IPS DF 6.9 (cell line): ENCODE results near the gene PTPN5.

ENCODE experiments used
- DNase-seq: peaks from one replicate; pipeline ENCODE4 v3.0.0-alpha.2; 2013; ENCODE audit warnings: low read depth, low spot score
- H3K27ac ChIP-seq: one replicate; pipeline ENCODE4 v1.5.1; 2013; ENCODE audit warnings: low read length, control low read depth
- H3K27me3 ChIP-seq: 2 replicates; pipeline ENCODE4 v1.6.1; 2013; ENCODE audit warnings: mild to moderate bottlenecking, low read length; ENCODE audit not compliant: control insufficient read depth, insufficient read depth
- H3K36me3 ChIP-seq: 2 replicates; pipeline ENCODE4 v1.6.1; 2013; ENCODE audit warnings: low read length; ENCODE audit not compliant: control insufficient read depth, insufficient read depth
- H3K4me1 ChIP-seq: 2 replicates; pipeline ENCODE4 v1.6.1; 2013; ENCODE audit warnings: low read length; ENCODE audit not compliant: control insufficient read depth, insufficient read depth
- H3K4me3 ChIP-seq: 2 replicates; pipeline ENCODE4 v1.5.1; 2013; ENCODE audit warnings: mild to moderate bottlenecking, low read length
- H3K9me3 ChIP-seq: 2 replicates; pipeline ENCODE4 v1.6.1; 2013; ENCODE audit warnings: low read length, inconsistent platforms; ENCODE audit not compliant: control insufficient read depth, insufficient read depth
- WGBS: extraction: QIAGEN DNeasy Blood & Tissue Kit; methylation state at CpG from one replicate; pipeline ENCODE4 v1.1.7; 2013; ENCODE audit warnings: mixed read lengths, missing lambda C conversion rate; ENCODE audit not compliant: insufficient read length, insufficient coverage; 5-methylcytosine and 5-hydroxymethylcytosine counted together

PTPN5 gene

GRCh38 chr11:18773681-18774080, 17.9 kb downstream of the PTPN5 start:
- Histone ChIP-seq H3K4me3 (no peak overlapping the region), H3K27me3 (no peaks in the 10 kb centered on the region), H3K4me1 (peaks cover 6% of the 10 kb centered on the region), H3K36me3 (no peaks in the 10 kb centered on the region), H3K27ac (no peak overlapping the region), H3K9me3 (no peaks in the 10 kb centered on the region)
- WGBS = no CpG with 5 or more reads among the region's 3 CpGs
- no peak for DNase-seq

GRCh38 chr11:18773104-18773503, 18.5 kb downstream of the PTPN5 start:
- Histone ChIP-seq H3K36me3 (no peaks in the 10 kb centered on the region), H3K4me1 (peaks cover 6% of the 10 kb centered on the region), H3K27ac (no peak overlapping the region), H3K9me3 (no peaks in the 10 kb centered on the region), H3K27me3 (no peaks in the 10 kb centered on the region), H3K4me3 (no peak overlapping the region)
- DNase-seq = no peak
- no CpG with 5 or more reads among the region's 8 CpGs for WGBS

- no peaks in the 10 kb centered on the region for H3K9me3 ChIP-seq
- H3K4me3 ChIP-seq = no peak overlapping the region
- WGBS = no CpG with 5 or more reads among the region's 5 CpGs
Measured at GRCh38 chr11:18772211-18772610, 19.4 kb downstream of the PTPN5 start.

GRCh38 chr11:18771266-18772035, 20.1 kb downstream of the PTPN5 start:
- DNase-seq = no peak
- no CpG with 5 or more reads among the region's 13 CpGs for WGBS
- H3K27ac ChIP-seq = no peak overlapping the region
- no peak overlapping the region for H3K4me3 ChIP-seq
- H3K27me3 ChIP-seq = no peaks in the 10 kb centered on the region
- no peaks in the 10 kb centered on the region for H3K36me3 ChIP-seq
- no peaks in the 10 kb centered on the region for H3K9me3 ChIP-seq
- H3K4me1 ChIP-seq = peaks cover 6% of the 10 kb centered on the region

More at GRCh38 chr11:18772211-18772610, 19.4 kb downstream of the PTPN5 start:
- Histone ChIP-seq H3K36me3 (no peaks in the 10 kb centered on the region), H3K27me3 (no peaks in the 10 kb centered on the region), H3K27ac (no peak overlapping the region), H3K4me1 (peaks cover 6% of the 10 kb centered on the region)
- DNase-seq = no peak

- H3K4me1 ChIP-seq = peaks cover 6% of the 10 kb centered on the region
- no CpG with 5 or more reads among the region's 11 CpGs for WGBS
- no peaks in the 10 kb centered on the region for H3K9me3 ChIP-seq
- no peaks in the 10 kb centered on the region for H3K27me3 ChIP-seq
- DNase-seq = no peak
- H3K4me3 ChIP-seq = no peak overlapping the region
- H3K36me3 ChIP-seq = no peaks in the 10 kb centered on the region
- H3K27ac ChIP-seq = no peak overlapping the region
Measured at GRCh38 chr11:18770479-18771125, 21.0 kb downstream of the PTPN5 start.

- no peak for DNase-seq
Measured at GRCh38 chr11:18769802-18770456, 21.7 kb downstream of the PTPN5 start.

GRCh38 chr11:18768978-18769377, 22.6 kb downstream of the PTPN5 start:
- Histone ChIP-seq H3K27me3 (no peaks in the 10 kb centered on the region), H3K4me1 (peaks cover 6% of the 10 kb centered on the region), H3K27ac (no peak overlapping the region), H3K9me3 (no peaks in the 10 kb centered on the region), H3K36me3 (no peaks in the 10 kb centered on the region), H3K4me3 (no peak overlapping the region)
- no CpG with 5 or more reads among the region's 5 CpGs for WGBS
- no peak for DNase-seq

More at GRCh38 chr11:18769802-18770456, 21.7 kb downstream of the PTPN5 start:
- WGBS = no CpG with 5 or more reads among the region's 8 CpGs
- Histone ChIP-seq H3K4me1 (peaks cover 6% of the 10 kb centered on the region), H3K27ac (no peak overlapping the region), H3K27me3 (no peaks in the 10 kb centered on the region), H3K4me3 (no peak overlapping the region), H3K36me3 (no peaks in the 10 kb centered on the region), H3K9me3 (no peaks in the 10 kb centered on the region)

GRCh38 chr11:18768472-18768901, 23.1 kb downstream of the PTPN5 start:
- Histone ChIP-seq H3K27me3 (no peaks in the 10 kb centered on the region), H3K36me3 (no peaks in the 10 kb centered on the region), H3K9me3 (no peaks in the 10 kb centered on the region), H3K27ac (no peak overlapping the region), H3K4me3 (no peak overlapping the region), H3K4me1 (peaks cover 6% of the 10 kb centered on the region)
- WGBS = no CpG with 5 or more reads among the region's 4 CpGs
- no peak for DNase-seq

- H3K36me3 ChIP-seq = no peaks in the 10 kb centered on the region
- H3K27me3 ChIP-seq = no peaks in the 10 kb centered on the region
- no peaks in the 10 kb centered on the region for H3K4me1 ChIP-seq
- no peak overlapping the region for H3K27ac ChIP-seq
- H3K9me3 ChIP-seq = no peaks in the 10 kb centered on the region
- no peak for DNase-seq
- no peak overlapping the region for H3K4me3 ChIP-seq
- no CpG with 5 or more reads among the region's 2 CpGs for WGBS
Measured at GRCh38 chr11:18766015-18766414, 25.6 kb downstream of the PTPN5 start.

GRCh38 chr11:18765554-18765953, 26.0 kb downstream of the PTPN5 start:
- no peak overlapping the region for H3K4me3 ChIP-seq
- no peaks in the 10 kb centered on the region for H3K4me1 ChIP-seq
- H3K36me3 ChIP-seq = no peaks in the 10 kb centered on the region
- H3K27ac ChIP-seq = no peak overlapping the region
- no peak for DNase-seq
- WGBS = no CpG with 5 or more reads among the region's 6 CpGs
- H3K9me3 ChIP-seq = no peaks in the 10 kb centered on the region
- no peaks in the 10 kb centered on the region for H3K27me3 ChIP-seq
